Smooth muscle cell (in vitro differentiated cells): Measurements from ENCODE around the gene ARL15. TPM values are rescaled to one million over a fixed set of nuclear protein-coding genes. Genes with fewer than 3 reads are reported as not detected.

ENCODE experiments used
- DNase-seq: peaks from one replicate; lab custom pipeline; 2025; ENCODE audit not compliant: unreplicated experiment; lab: John Stamatoyannopoulos, UW
- H2AFZ ChIP-seq: fragments of 200-600 bp; sonication (generic); 2 replicates; pipeline ENCODE4 v1.6.0; 2016; ENCODE audit warnings: antibody characterized with exemption, low read depth, mild to moderate bottlenecking
- H3F3A ChIP-seq: fragments of 200-600 bp; sonication (generic); 2 replicates; pipeline ENCODE4 v1.6.0; 2017; ENCODE audit warnings: antibody characterized with exemption, low read depth
- H3K27ac ChIP-seq: fragments of 200-600 bp; sonication (generic); 2 replicates; pipeline ENCODE4 v1.5.1; 2016; ENCODE audit warnings: low read depth, mild to moderate bottlenecking
- H3K27me3 ChIP-seq: fragments of 200-600 bp; sonication (generic); 2 replicates; pipeline ENCODE4 v1.6.1; 2016; ENCODE audit warnings: low read depth, mild to moderate bottlenecking
- H3K36me3 ChIP-seq: fragments of 200-600 bp; sonication (generic); 2 replicates; pipeline ENCODE4 v1.5.1; 2016; ENCODE audit warnings: low read depth
- H3K4me1 ChIP-seq: fragments of 200-600 bp; sonication (generic); 2 replicates; pipeline ENCODE4 v1.5.1; 2016; ENCODE audit warnings: low read depth
- H3K4me2 ChIP-seq: fragments of 200-600 bp; sonication (generic); 2 replicates; pipeline ENCODE4 v1.6.0; 2016; ENCODE audit warnings: mild to moderate bottlenecking
- H3K4me3 ChIP-seq: fragments of 200-600 bp; sonication (generic); 2 replicates; pipeline ENCODE4 v1.5.1; 2016; ENCODE audit warnings: mild to moderate bottlenecking
- H3K79me2 ChIP-seq: fragments of 200-600 bp; sonication (generic); 2 replicates; pipeline ENCODE4 v1.6.0; 2016; ENCODE audit warnings: low read depth, mild to moderate bottlenecking
- H3K9ac ChIP-seq: fragments of 200-600 bp; sonication (generic); 2 replicates; pipeline ENCODE4 v1.6.0; 2016; ENCODE audit warnings: low read depth
- H3K9me3 ChIP-seq: fragments of 200-600 bp; sonication (generic); replicated peaks from 2 replicates; pipeline ENCODE4 v1.5.1; 2016; ENCODE audit warnings: low read depth
- H4K20me1 ChIP-seq: fragments of 200-600 bp; sonication (generic); 2 replicates; pipeline ENCODE4 v1.6.0; 2016; ENCODE audit warnings: low read depth
- CTCF ChIP-seq: fragments of 200-600 bp; sonication (generic); IDR thresholded peaks from 2 replicates; pipeline ENCODE4 v1.5.1; 2017; ENCODE audit warnings: borderline replicate concordance, mild to moderate bottlenecking, antibody characterized with exemption; ENCODE audit not compliant: insufficient read depth, poor library complexity, severe bottlenecking
- WGBS: methylation state at CpG from one replicate; pipeline ENCODE4 v1.1.7; 2016; ENCODE audit warnings: low lambda C conversion rate; 5-methylcytosine and 5-hydroxymethylcytosine counted together
- polyA plus RNA-seq: library from polyadenylated mRNA; unstranded; fragments of >200 nt; fragmentation: Nextera tagmentation; extraction: Ambion mirVana; gene quantifications from 2 replicates; pipeline ENCODE4 v1.2.1, GENCODE V29; 2016
- total RNA-seq: library from RNA; depleted of rRNA; stranded (reverse); fragments of >200 nt; gene quantifications from 2 replicates; pipeline ENCODE4 v1.2.3, GENCODE V29; 2014

Gene ARL15
- total and polyA plus RNA-seq, 2 experiments from 2014 or later, result 9.8 to 51.1 TPM

GRCh38 chr5:53922508-53923498 is 387.6 kb downstream of the ARL15 start:
- H3K4me2 ChIP-seq, result no peak overlapping the region
- no peak for DNase-seq

GRCh38 chr5:53917826-53918225 is 392.5 kb downstream of the ARL15 start:
- Histone ChIP-seq H3K27me3 (no peaks in the 10 kb centered on the region), H3K9me3 (no peaks in the 10 kb centered on the region), H3K9ac (no peak overlapping the region), H3K4me1 (peaks cover 7% of the 10 kb centered on the region), H3F3A (no peaks in the 10 kb centered on the region), H4K20me1 (no peaks in the 10 kb centered on the region), H3K27ac (no peak overlapping the region), H3K36me3 (no peaks in the 10 kb centered on the region), H3K79me2 (no peaks in the 10 kb centered on the region), H2AFZ (no peak overlapping the region), H3K4me3 (no peak overlapping the region), H3K4me2 (no peak overlapping the region)
- no peak for DNase-seq
- TF ChIP-seq CTCF, result no peak
- 82% methylated on average over 3 of the region's 3 CpGs for WGBS

More at GRCh38 chr5:53922508-53923498, 387.6 kb downstream of the ARL15 start:
- no peak overlapping the region for H2AFZ ChIP-seq
- H3K9ac ChIP-seq, result no peak overlapping the region
- no peaks in the 10 kb centered on the region for H3K36me3 ChIP-seq
- H3K4me3 ChIP-seq, result no peak overlapping the region
- H3K79me2 ChIP-seq, result no peaks in the 10 kb centered on the region
- no peaks in the 10 kb centered on the region for H3F3A ChIP-seq
- TF ChIP-seq CTCF, result no peak
- WGBS, result 82% methylated on average over 8 of the region's 8 CpGs
- peaks cover 1% of the 10 kb centered on the region for H3K4me1 ChIP-seq
- H3K27ac ChIP-seq, result no peak overlapping the region
- no peaks in the 10 kb centered on the region for H4K20me1 ChIP-seq
- no peaks in the 10 kb centered on the region for H3K27me3 ChIP-seq
- H3K9me3 ChIP-seq, result no peaks in the 10 kb centered on the region

- H4K20me1 ChIP-seq, result no peaks in the 10 kb centered on the region
- no peak for TF ChIP-seq CTCF
- DNase-seq, result no peak
- peaks cover 7% of the 10 kb centered on the region for H3K4me1 ChIP-seq
- H3F3A ChIP-seq, result no peaks in the 10 kb centered on the region
- H3K4me3 ChIP-seq, result no peak overlapping the region
- no peak overlapping the region for H3K9ac ChIP-seq
- no peaks in the 10 kb centered on the region for H3K36me3 ChIP-seq
- H3K27ac ChIP-seq, result no peak overlapping the region
- H3K9me3 ChIP-seq, result no peaks in the 10 kb centered on the region
- H3K4me2 ChIP-seq, result no peak overlapping the region
- no peak overlapping the region for H2AFZ ChIP-seq
- H3K27me3 ChIP-seq, result no peaks in the 10 kb centered on the region
- H3K79me2 ChIP-seq, result no peaks in the 10 kb centered on the region
Observed at GRCh38 chr5:53917095-53917494, 393.3 kb downstream of the ARL15 start.
